ES-I3 (cell line): Measurements from ENCODE around the gene HLA-A.
"Not testable (repeated sequence)": the region's sequence is repeated elsewhere in the genome, so short reads cannot be mapped to it uniquely, and the experiment has no call there.

ENCODE experiments used
- H3K36me3 ChIP-seq: 2 replicates; pipeline ENCODE4 v1.6.1; 2013; ENCODE audit warnings: mild to moderate bottlenecking, low read length, control low read depth, moderate library complexity; ENCODE audit not compliant: insufficient read depth
- H3K4me1 ChIP-seq: 2 replicates; pipeline ENCODE4 v1.6.1; 2013; ENCODE audit warnings: mild to moderate bottlenecking, control low read depth, low read length; ENCODE audit not compliant: insufficient read depth
- H3K9ac ChIP-seq: 2 replicates; pipeline ENCODE4 v1.6.1; 2013; ENCODE audit warnings: low read depth, mild to moderate bottlenecking, low read length, moderate library complexity
- H3K9me3 ChIP-seq: 2 replicates; pipeline ENCODE4 v1.6.1; 2013; ENCODE audit warnings: mild to moderate bottlenecking, low read length, moderate library complexity; ENCODE audit not compliant: control insufficient read depth, insufficient read depth

Gene HLA-A

DNA sequence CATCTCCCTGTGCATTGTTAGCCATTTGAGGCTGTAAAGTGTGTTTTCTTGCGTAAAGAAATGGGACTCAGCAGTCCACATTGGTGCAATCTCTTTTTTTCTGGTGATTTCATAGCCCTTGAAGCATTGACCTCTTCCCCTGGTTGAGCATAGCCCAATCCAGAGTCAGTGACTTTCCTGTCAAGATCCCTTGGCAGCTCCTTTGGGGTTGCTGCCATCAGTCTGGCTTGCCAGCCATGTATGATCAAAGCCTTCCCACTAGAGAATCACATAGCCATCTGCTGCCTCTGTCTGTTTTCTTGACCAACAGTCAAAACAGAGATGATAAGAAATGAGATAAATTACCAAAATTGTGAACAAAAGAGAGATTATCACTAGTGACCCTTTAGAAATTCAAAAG lies 19.6 kb downstream of the HLA-A start:
- H3K4me1 ChIP-seq: peaks cover 22% of the 10 kb centered on the region
- peaks cover 5% of the 10 kb centered on the region for H3K9me3 ChIP-seq
- H3K36me3 ChIP-seq: no peaks in the 10 kb centered on the region
- H3K9ac ChIP-seq: no peak overlapping the region

DNA sequence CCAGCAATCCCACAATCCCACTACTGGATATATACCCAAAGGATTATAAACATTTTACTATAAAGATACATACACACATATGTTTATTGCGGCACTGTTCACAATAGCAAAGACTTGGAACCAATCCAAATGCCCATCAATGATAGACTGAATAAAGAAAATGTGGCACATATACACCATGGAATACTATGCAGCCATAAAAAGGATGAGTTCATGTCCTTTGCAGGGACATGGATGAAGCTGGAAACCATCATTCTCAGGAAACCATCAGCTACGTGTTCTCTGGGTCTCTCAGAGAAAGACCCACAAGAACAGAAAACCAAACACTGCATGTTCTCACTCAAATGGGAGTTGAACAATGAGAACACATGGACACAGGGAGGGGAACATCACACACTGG lies 21.4 kb downstream of the HLA-A start:
- peaks cover 37% of the 10 kb centered on the region for H3K4me1 ChIP-seq
- not testable (repeated sequence) for H3K9ac ChIP-seq, H3K36me3 ChIP-seq, H3K9me3 ChIP-seq

DNA sequence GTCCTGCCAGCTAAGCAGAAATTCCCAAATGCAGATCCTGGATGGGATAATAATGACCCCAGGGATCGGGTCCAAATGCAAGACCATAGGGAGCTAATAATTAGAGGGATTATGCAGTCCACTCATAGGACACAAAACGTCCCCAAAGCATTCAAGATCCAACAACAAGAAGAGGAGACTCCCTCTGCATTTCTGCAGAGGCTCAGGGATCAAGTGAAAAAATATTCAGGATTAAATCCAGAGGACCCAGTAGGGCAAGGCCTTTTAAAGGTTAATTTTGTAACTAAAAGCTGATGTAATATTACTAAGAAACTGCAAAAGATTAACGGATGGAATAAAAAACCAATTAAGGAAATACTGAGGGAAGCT lies 22.2 kb downstream of the HLA-A start:
- H3K4me1 ChIP-seq: peaks cover 37% of the 10 kb centered on the region
- H3K36me3 ChIP-seq: no peaks in the 10 kb centered on the region
- H3K9me3 ChIP-seq: no peaks in the 10 kb centered on the region; the same call in 1 of the 2 replicates
- peak overlapping the region; percentile 41 for H3K9ac ChIP-seq

DNA sequence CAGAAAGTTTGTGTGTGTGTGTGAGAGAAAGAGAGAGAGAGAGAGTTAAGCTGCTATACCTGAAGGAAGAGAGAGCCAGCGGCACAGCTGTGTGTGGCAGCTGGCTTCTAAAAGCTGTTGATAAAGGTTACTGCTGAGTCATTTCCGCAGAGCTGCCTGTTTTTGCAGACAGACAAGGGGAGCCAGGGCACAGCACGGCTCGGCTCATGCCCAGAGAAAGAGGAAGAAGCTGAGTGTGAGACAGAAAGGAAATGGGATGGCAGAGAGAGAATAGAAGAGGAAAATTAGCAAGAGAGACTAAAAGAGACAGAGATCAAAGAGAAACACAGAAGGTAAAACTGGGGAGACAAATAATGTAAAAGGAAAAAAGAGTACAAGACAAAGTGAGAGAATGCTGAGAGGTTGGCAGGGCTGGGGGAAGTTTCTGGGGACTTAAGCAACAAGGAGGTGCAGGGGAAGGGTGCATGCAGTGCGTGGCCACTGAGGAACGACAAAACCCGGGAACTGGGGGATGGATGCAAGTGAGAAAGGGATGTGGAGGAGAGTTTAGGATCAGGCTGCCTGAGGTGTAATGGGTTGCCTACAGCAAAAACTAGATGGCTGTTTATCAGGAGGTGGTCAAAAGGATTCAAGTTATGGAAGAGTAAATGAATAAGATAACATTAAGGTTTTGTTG lies 22.7 kb downstream of the HLA-A start:
- Histone ChIP-seq H3K9me3 (no peaks in the 10 kb centered on the region; the same call in 1 of the 2 replicates), H3K4me1 (peaks cover 37% of the 10 kb centered on the region), H3K9ac (peak overlapping the region; percentile 41), H3K36me3 (no peaks in the 10 kb centered on the region)

DNA sequence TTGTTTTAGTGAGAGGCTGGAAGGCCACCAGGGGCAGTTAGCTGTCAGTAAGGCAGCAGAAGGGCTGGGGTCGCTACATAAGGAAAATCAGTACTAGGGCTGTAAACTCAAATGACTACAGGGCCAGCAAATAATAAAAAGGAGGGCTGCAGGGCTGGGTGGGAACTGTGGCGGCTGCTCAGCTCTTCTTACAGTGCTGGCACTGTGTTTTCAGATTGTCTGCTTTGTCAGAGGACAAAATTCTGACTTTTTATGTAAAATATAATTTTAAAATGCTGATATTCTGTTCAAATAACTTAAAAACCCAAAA lies 23.2 kb downstream of the HLA-A start:
- Histone ChIP-seq H3K9me3 (no peaks in the 10 kb centered on the region; the same call in 1 of the 2 replicates), H3K36me3 (no peaks in the 10 kb centered on the region), H3K9ac (peak overlapping the region; percentile 41), H3K4me1 (peaks cover 37% of the 10 kb centered on the region)

DNA sequence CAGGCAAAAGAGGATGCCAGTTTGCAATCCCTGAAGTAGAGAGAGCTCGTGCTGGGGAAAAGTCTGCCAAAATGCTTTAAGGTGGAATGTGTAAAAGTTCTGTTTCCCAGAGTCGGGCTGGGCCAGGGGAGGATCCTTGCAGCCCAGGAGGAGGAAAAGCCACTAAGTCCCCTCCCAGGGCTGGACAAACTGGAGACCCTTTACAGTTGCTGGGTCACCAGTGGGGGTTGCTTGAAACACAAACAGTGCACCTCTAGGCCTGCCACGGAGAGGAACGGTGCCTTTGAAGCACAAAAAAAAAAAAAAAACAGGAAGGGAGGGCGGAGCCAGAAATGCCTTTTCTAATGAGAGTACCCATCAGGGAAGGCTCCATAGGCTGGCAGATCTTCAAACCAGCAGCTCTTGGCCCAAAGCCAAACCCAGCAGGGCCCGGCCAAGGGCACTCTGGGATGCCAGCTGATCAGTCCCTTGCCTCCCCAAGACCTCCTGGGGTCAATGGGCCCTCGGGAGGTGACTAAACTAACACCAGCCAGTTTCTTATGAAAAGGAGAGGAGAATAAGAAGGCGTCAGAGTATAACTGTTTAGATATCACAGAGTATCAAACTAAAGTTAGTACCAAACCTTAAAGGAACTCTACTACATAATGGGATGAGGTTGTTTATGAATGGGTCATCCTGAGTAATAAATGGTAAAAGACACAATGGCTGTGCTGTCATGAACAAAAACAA lies 23.7 kb downstream of the HLA-A start:
- no peaks in the 10 kb centered on the region; the same call in 1 of the 2 replicates for H3K9me3 ChIP-seq
- no peaks in the 10 kb centered on the region for H3K36me3 ChIP-seq
- H3K9ac ChIP-seq: peak overlapping the region; percentile 41
- peaks cover 37% of the 10 kb centered on the region for H3K4me1 ChIP-seq

DNA sequence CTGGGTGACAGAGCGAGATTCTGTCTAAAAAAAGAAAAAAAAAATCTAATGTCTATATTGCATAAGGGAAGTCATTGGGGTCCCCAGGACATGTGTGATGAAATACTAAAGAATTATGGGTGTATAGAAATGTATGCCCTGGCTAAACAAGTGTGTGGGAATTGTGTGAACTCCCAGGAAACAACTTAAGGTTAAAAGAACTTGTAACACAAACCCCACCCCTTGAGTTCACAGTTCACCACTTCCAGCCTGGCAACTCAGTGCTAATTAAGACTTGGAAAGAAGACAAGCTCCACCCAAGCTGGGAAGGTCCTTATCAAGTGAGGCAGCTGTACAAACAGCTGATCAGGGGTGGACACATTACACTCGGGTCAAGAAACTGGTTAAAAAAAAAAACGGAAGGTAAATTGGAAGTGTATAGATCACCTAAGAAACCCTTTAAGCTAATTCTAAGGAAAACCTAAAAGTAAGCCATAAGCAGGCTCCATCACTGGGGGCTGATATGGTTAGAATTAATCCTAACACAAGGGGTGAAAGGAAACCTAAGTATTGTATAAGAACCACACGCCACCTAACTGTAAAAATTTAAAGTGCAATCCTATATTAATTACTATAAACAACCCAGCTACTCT lies 25.2 kb downstream of the HLA-A start:
- H3K9me3 ChIP-seq: no peaks in the 10 kb centered on the region
- H3K36me3 ChIP-seq: no peaks in the 10 kb centered on the region
- H3K9ac ChIP-seq: no peak overlapping the region
- peaks cover 37% of the 10 kb centered on the region for H3K4me1 ChIP-seq

DNA sequence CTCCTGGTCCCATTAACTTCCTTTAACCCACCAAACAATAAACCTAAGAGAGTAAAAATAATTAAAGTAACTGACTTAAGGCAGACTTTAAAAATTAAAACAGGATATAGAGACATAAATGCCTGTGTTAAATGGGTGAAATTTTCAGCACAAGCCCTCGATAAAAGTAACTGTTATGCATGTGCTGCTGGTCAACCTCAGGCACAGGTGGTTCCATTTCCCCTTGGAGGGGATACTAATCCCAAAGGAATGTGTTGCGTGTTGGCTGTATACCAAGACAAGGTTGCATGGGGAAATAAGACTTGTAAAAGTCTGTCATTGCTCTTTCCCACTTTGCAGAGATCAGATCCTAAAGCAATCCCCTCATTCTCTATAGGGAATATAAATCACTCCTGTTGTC lies 25.8 kb downstream of the HLA-A start:
- H3K4me1 ChIP-seq: peaks cover 37% of the 10 kb centered on the region
- no peaks in the 10 kb centered on the region for H3K9me3 ChIP-seq
- no peaks in the 10 kb centered on the region for H3K36me3 ChIP-seq
- no peak overlapping the region for H3K9ac ChIP-seq

DNA sequence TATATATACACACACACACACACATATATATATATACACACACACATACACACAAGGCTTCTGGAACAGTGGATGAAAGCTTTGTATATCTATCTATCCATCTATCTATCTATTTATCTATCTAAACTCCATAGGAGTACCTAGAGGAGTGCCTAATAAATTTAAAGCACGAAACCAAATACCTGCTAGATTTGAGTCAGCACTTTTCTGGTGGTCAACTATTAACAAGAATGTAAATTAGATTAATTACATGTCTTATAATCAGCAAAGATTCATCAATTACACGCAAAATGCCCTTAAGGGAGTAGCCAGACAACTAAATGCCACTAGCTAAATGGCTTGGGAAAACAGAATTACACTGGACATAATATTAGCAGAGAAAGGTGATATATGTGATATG lies 26.6 kb downstream of the HLA-A start:
- no peak overlapping the region for H3K9ac ChIP-seq
- peaks cover 37% of the 10 kb centered on the region for H3K4me1 ChIP-seq
- H3K9me3 ChIP-seq: no peaks in the 10 kb centered on the region
- H3K36me3 ChIP-seq: no peaks in the 10 kb centered on the region

DNA sequence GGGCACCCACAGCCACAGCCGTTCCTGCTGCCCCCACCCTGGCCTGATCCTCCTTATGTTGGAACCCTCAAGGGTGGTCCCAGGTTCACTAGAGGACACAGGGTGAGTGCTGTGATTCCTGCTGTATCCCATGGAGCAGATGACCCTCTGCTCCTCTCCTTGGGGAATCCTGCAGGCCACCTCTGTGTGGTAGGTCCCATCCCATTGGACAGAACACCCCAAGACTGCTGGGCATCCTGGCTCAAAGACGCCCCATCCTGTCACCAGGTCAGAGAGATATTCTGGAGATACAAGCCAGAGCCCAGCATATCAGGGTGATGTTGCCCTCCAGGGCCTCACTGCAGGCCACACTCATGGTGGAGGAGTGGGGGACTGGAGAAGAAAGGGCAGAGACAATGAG lies 28.4 kb downstream of the HLA-A start:
- Histone ChIP-seq H3K9ac (no peak overlapping the region), H3K36me3 (no peaks in the 10 kb centered on the region), H3K4me1 (peaks cover 25% of the 10 kb centered on the region), H3K9me3 (no peaks in the 10 kb centered on the region)

DNA sequence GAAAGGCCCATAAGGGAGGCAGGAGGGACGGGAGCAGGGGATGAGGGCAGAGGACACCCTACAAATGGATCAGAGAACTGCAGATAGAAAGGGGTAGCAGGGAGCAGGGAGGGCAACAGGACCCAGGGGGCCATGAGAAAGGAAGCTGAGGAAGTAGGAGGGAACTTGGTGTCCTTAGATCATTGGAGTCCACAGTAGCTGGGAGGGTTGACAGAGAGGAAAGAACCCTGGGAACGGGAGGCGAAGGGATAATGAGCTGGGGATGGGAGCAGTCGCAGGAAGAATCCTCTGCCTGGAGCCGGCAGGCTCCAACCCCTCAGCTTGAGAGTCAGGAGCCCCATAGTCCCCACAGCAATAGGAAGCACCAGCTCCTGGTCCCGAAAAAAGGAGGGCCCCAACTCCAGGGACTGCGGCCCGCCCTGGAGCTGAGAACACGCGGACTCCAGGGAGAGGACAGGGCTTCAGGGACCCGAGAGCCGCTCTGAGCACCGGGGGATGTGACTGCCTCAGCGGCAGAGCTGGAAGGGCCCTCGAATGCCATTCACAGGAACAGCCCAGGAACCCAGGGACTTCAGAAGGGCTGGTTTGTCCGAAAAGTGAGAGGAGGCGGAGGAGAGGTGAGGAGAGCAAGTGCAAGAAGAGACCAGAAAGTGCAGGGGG lies 32.7 kb downstream of the HLA-A start:
- Histone ChIP-seq H3K9me3 (no peaks in the 10 kb centered on the region), H3K4me1 (peaks cover 3% of the 10 kb centered on the region; the same call in 1 of the 2 replicates), H3K9ac (peak overlapping the region; percentile 67; the same call in 1 of the 2 replicates), H3K36me3 (no peaks in the 10 kb centered on the region)

DNA sequence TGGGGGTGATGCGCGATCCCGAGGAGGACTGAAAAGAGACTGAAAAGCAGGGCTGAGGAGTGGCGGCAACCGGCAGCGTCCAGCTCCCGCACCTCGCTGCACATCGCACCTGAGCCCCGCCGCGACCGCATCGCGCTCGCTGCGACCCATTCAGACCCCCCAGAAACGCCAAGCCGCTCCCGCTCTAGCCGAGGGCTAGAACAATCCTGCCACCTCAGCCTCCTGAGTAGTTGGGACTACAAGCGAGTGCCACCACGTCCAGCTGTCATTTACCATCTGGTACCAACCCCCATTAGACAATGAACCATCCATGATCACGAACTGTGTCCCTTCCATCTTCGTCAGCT lies 33.2 kb downstream of the HLA-A start:
- H3K9ac ChIP-seq: peak overlapping the region; percentile 67; the same call in 1 of the 2 replicates

DNA sequence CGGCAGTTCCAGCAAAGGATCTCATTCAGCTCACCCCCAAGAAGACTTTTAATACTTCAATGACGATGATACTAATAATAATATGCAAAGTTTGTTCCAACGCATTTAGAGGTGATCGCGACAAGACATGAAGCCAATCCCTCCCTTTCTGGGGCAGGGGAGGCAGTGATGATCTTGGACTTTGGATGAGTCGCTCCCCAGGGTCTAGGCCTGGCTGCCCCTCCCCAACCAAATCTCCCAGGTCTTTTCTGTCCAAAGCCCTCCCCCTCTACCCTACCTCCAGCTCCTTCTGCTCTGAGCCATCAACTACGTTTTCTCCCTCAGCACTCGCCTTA lies 33.9 kb downstream of the HLA-A start:
- Histone ChIP-seq H3K9me3 (no peaks in the 10 kb centered on the region), H3K9ac (peak overlapping the region; percentile 67; the same call in 1 of the 2 replicates), H3K36me3 (no peaks in the 10 kb centered on the region), H3K4me1 (peaks cover 3% of the 10 kb centered on the region; the same call in 1 of the 2 replicates)

More for the DNA sequence above, 33.2 kb downstream of the HLA-A start:
- H3K9me3 ChIP-seq: no peaks in the 10 kb centered on the region
- H3K4me1 ChIP-seq: peaks cover 3% of the 10 kb centered on the region; the same call in 1 of the 2 replicates
- H3K36me3 ChIP-seq: no peaks in the 10 kb centered on the region

DNA sequence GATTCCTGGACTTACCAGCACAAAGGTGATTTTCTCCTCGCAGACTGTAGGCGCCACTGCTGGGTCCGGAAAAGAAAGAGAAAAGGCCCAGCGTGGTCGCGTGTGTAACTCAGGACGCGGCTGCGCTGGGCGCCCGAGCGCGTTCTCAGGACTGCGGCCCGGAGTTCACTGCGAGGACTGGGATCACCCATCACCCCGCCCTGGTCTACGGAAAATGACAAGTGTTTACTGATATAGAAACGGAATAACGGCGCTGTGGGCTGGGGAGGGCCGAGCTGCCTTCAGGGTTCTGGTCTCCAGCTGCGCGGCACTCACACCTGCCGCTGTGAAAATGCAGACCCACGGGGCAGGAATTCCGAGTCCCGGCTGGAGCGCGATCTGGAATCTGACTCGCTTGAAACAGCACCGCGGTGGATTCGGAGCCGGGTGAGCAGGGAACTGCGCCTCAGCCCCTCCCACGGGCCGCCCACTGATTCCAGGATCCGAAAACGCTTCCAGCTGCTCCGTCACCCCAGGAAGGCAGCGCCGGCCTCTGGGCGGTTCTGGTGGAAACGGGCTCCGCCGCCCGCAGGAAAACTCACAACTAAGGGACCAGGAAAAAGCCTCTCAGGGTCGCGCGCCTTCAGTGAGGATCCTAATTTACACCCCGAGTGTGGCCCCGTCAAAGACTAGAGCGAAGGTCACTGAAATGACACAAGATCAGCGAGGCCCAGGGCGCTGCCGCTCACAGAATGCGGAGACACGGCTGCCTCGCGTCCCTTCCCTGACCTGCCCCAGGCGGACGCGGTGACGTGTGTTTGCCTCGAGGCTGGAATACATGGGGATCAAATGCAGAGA lies 34.5 kb downstream of the HLA-A start:
- Histone ChIP-seq H3K9me3 (no peaks in the 10 kb centered on the region), H3K9ac (peak overlapping the region; percentile 67; the same call in 1 of the 2 replicates), H3K36me3 (no peaks in the 10 kb centered on the region), H3K4me1 (peaks cover 3% of the 10 kb centered on the region; the same call in 1 of the 2 replicates)
